IMR-90 (cell line): ENCODE results near the gene STK31. TPM values are rescaled to one million over a fixed set of nuclear protein-coding genes. Genes with fewer than 3 reads are reported as not detected.

ENCODE experiments used
- ATAC-seq: fragments of 200-7000 bp; cut with Tn5 transposase; 2 replicates; pipeline ENCODE4 v1.9.1; 2020; ENCODE audit warnings: low read depth, mild to moderate bottlenecking, moderate library complexity
- BruUV-seq: library from RNA; stranded (reverse); fragments of 400-500 nt; replicated peaks from 2 replicates; lab custom pipeline; 2021; lab: Mats Ljungman, UMichigan
- CTCF ChIA-PET: fragments of 300-600 bp; formaldehyde crosslinking; extraction: SDS; loops from one replicate; lab custom pipeline; 2021; ENCODE audit warnings: antibody characterized with exemption; lab: Yijun Ruan, JAX
- POLR2A ChIA-PET: fragments of 300-600 bp; sonication (Branson Sonifier 250); formaldehyde crosslinking; loops from one replicate; lab custom pipeline; 2022; ENCODE audit warnings: antibody characterized with exemption; ENCODE audit not compliant: unreplicated experiment; lab: Charles Lee
- DNase-seq: peaks from one replicate; pipeline ENCODE4 v3.0.0; 2013
- H2AFZ ChIP-seq: replicated peaks from 2 replicates; pipeline ENCODE3; 2013; ENCODE audit warnings: low read length, mild to moderate bottlenecking; ENCODE audit not compliant: poor library complexity
- H2AK5ac ChIP-seq: 2 replicates; pipeline ENCODE4 v1.6.1; 2013; ENCODE audit warnings: low read depth, low read length, inconsistent platforms
- H2AK9ac ChIP-seq: replicated peaks from 2 replicates; pipeline ENCODE3; 2013; ENCODE audit warnings: mild to moderate bottlenecking, low read depth, low read length, moderate library complexity; ENCODE audit not compliant: poor library complexity
- H2BK120ac ChIP-seq: 2 replicates; pipeline ENCODE4 v1.6.1; 2013; ENCODE audit warnings: low read depth, low read length, inconsistent platforms
- H2BK15ac ChIP-seq: 3 replicates; pipeline ENCODE4 v1.6.1; 2013; ENCODE audit warnings: low read depth, low read length, inconsistent platforms
- H2BK20ac ChIP-seq: 2 replicates; pipeline ENCODE4 v1.6.1; 2013; ENCODE audit warnings: low read depth, mild to moderate bottlenecking, inconsistent platforms, low read length, moderate library complexity
- H2BK5ac ChIP-seq: 2 replicates; pipeline ENCODE4 v1.6.1; 2013; ENCODE audit warnings: mild to moderate bottlenecking, low read depth, low read length, inconsistent platforms; ENCODE audit not compliant: poor library complexity, severe bottlenecking
- H3K14ac ChIP-seq: replicated peaks from 2 replicates; pipeline ENCODE4 v1.6.1; 2013; ENCODE audit warnings: low read depth, low read length, inconsistent platforms
- H3K18ac ChIP-seq: 2 replicates; pipeline ENCODE4 v1.6.1; 2013; ENCODE audit warnings: low read depth, low read length, control low read depth
- H3K23ac ChIP-seq: 2 replicates; pipeline ENCODE4 v1.6.1; 2013; ENCODE audit warnings: low read depth, low read length, inconsistent platforms
- H3K27ac ChIP-seq: 2 replicates; pipeline ENCODE4 v1.5.1; 2013; ENCODE audit warnings: mild to moderate bottlenecking, control low read depth, low read length; ENCODE audit not compliant: insufficient read depth
- H3K27me3 ChIP-seq: 2 replicates; pipeline ENCODE4 v1.6.1; 2013; ENCODE audit warnings: low read length; ENCODE audit not compliant: control insufficient read depth, insufficient read depth
- H3K36me3 ChIP-seq: 2 replicates; pipeline ENCODE4 v1.6.1; 2013; ENCODE audit warnings: low read length, mixed read lengths; ENCODE audit not compliant: control insufficient read depth, insufficient read depth
- H3K4ac ChIP-seq: 2 replicates; pipeline ENCODE4 v1.6.1; 2013; ENCODE audit warnings: low read depth, low read length, inconsistent platforms
- H3K4me1 ChIP-seq: 2 replicates; pipeline ENCODE4 v1.6.1; 2013; ENCODE audit warnings: low read length, mixed read lengths; ENCODE audit not compliant: control insufficient read depth, insufficient read depth
- H3K4me2 ChIP-seq: 2 replicates; pipeline ENCODE4 v1.6.1; 2013; ENCODE audit warnings: low read depth, mild to moderate bottlenecking, control low read depth, low read length, moderate library complexity
- H3K4me3 ChIP-seq: 2 replicates; pipeline ENCODE4 v1.5.1; 2013; ENCODE audit warnings: low read depth, mild to moderate bottlenecking, control low read depth, low read length, moderate library complexity; ENCODE audit not compliant: insufficient read depth
- H3K56ac ChIP-seq: 2 replicates; pipeline ENCODE4 v1.6.1; 2013; ENCODE audit warnings: low read length, inconsistent platforms; ENCODE audit not compliant: insufficient read depth; ENCODE audit errors: extremely low read depth
- H3K79me1 ChIP-seq, 2 experiments: 2 replicates each; pipeline ENCODE4 v1.6.1; 2013; ENCODE audit warnings: low read length in 2 of 2, inconsistent platforms in 1 of 2, low read depth in 1 of 2
- H3K9ac ChIP-seq: 2 replicates; pipeline ENCODE4 v1.6.1; 2013; ENCODE audit warnings: low read depth, low read length, control low read depth
- H3K9me1 ChIP-seq: 2 replicates; pipeline ENCODE4 v1.6.1; 2013; ENCODE audit warnings: low read length, inconsistent platforms; ENCODE audit not compliant: insufficient read depth
- H3K9me3 ChIP-seq: 2 replicates; pipeline ENCODE4 v1.6.1; 2013; ENCODE audit warnings: low read length; ENCODE audit not compliant: control insufficient read depth, insufficient read depth
- H4K20me1 ChIP-seq: 2 replicates; pipeline ENCODE4 v1.6.1; 2013; ENCODE audit warnings: low read length, inconsistent platforms; ENCODE audit not compliant: insufficient read depth
- H4K5ac ChIP-seq: 2 replicates; pipeline ENCODE4 v1.6.1; 2013; ENCODE audit warnings: mild to moderate bottlenecking, low read depth, low read length, control low read depth
- H4K8ac ChIP-seq, 2 experiments: 2 replicates each; pipeline ENCODE4 v1.6.1; 2013; ENCODE audit warnings: low read depth in 2 of 2, low read length in 2 of 2, control low read depth in 1 of 2, inconsistent platforms in 1 of 2
- H4K91ac ChIP-seq: 2 replicates; pipeline ENCODE4 v1.6.1; 2013; ENCODE audit warnings: low read depth, low read length, inconsistent platforms; ENCODE audit not compliant: insufficient read depth
- BHLHE40 ChIP-seq: fragments of 150-350 bp; IDR thresholded peaks from 2 replicates; pipeline ENCODE4 v1.6.1; 2016; ENCODE audit warnings: mild to moderate bottlenecking, low read depth, low read length
- CEBPB ChIP-seq: IDR thresholded peaks from 2 replicates; pipeline ENCODE4 v1.6.1; 2012; ENCODE audit warnings: low read depth, low read length, improper control_type of control experiment
- CHD1 ChIP-seq: IDR thresholded peaks from 2 replicates; pipeline ENCODE4 v1.6.1; 2012; ENCODE audit warnings: low read depth, low read length, improper control_type of control experiment
- CTCF ChIP-seq: conservative IDR thresholded peaks from 2 replicates; pipeline ENCODE4 v1.5.1; 2012; ENCODE audit warnings: mild to moderate bottlenecking, low read depth, low read length, improper control_type of control experiment
- FOS ChIP-seq: fragments of 150-350 bp; IDR thresholded peaks from 2 replicates; pipeline ENCODE4 v1.6.1; 2016; ENCODE audit warnings: low read depth, low read length
- MAFK ChIP-seq: IDR thresholded peaks from 2 replicates; pipeline ENCODE4 v1.6.1; 2012; ENCODE audit warnings: low read depth, low read length, improper control_type of control experiment
- MXI1 ChIP-seq: IDR thresholded peaks from 2 replicates; pipeline ENCODE4 v1.6.1; 2012; ENCODE audit warnings: low read depth, mild to moderate bottlenecking, low read length, moderate library complexity, borderline replicate concordance
- NFE2L2 ChIP-seq: fragments of 150-350 bp; IDR thresholded peaks from 2 replicates; pipeline ENCODE4 v1.6.1; 2016; ENCODE audit warnings: low read depth, mild to moderate bottlenecking, low read length
- POLR2A ChIP-seq: IDR thresholded peaks from 2 replicates; pipeline ENCODE4 v1.6.1; 2012; ENCODE audit warnings: mild to moderate bottlenecking, low read depth, low read length
- RCOR1 ChIP-seq: IDR thresholded peaks from 2 replicates; pipeline ENCODE4 v1.6.1; 2012; ENCODE audit warnings: mild to moderate bottlenecking, low read length, improper control_type of control experiment; ENCODE audit not compliant: insufficient replicate concordance
- RFX5 ChIP-seq: IDR thresholded peaks from 2 replicates; pipeline ENCODE4 v1.8.0; 2012; ENCODE audit warnings: low read depth, mild to moderate bottlenecking, low read length, moderate library complexity
- WGBS, 2 experiments: methylation state at CpG; one replicate each; pipeline versions ENCODE4 v1.1.5 to v1.1.7; 2013; ENCODE audit warnings: missing lambda C conversion rate in 2 of 2; ENCODE audit not compliant: insufficient read length in 1 of 2; ENCODE audit errors: extremely low coverage in 2 of 2; 5-methylcytosine and 5-hydroxymethylcytosine counted together
- dilution Hi-C: fragments of 300-500 bp; cut with HindIII; formaldehyde crosslinking; loops from one replicate; pipeline ENCODE4 v1.14.3; 2018; ENCODE audit warnings: low sequenced_read_pairs; ENCODE audit not compliant: unreplicated experiment
- in situ Hi-C: fragments of 300-500 bp; cut with MboI; formaldehyde crosslinking; loops from 3 replicates; pipeline ENCODE4 v1.14.3; 2019; ENCODE audit warnings: low sequenced_read_pairs, inconsistent platforms, mixed read lengths
- intact Hi-C: fragments of 100-400 bp; cut with micrococcal nuclease; formaldehyde crosslinking; loops from 2 replicates; pipeline ENCODE4 v1.10.0; 2022
- polyA plus RNA-seq, 3 experiments: library from polyadenylated mRNA; depleted of rRNA; stranded (reverse); fragments of >200 nt; gene quantifications; 2 replicates each; pipeline ENCODE4 v1.2.3, GENCODE V29; 2012; ENCODE audit warnings: low replicate concordance in 1 of 3
- total RNA-seq: library from RNA; depleted of rRNA; stranded (reverse); fragments of >200 nt; gene quantifications from 2 replicates; pipeline ENCODE4 v1.2.3, GENCODE V29; 2012

The STK31 gene
- total and polyA plus RNA-seq, 2 of the 4 experiments (the other 2 are of a cell fraction) = not detected

GRCh38 chr7:23700046-23700445, 10.0 kb upstream of the STK31 start:
- Histone ChIP-seq H2BK20ac (no peak overlapping the region), H3K27ac (no peak overlapping the region), H4K20me1 (no peaks in the 10 kb centered on the region), H3K23ac (no peak overlapping the region), H3K9ac (no peak overlapping the region), H2BK15ac (no peak overlapping the region), H3K4me1 (no peaks in the 10 kb centered on the region; the same call in 1 of the 2 replicates), H2BK5ac (no peak overlapping the region), H2AFZ (no peak overlapping the region), H3K56ac (no peak overlapping the region), H4K8ac (no peak overlapping the region), H3K9me1 (no peaks in the 10 kb centered on the region), H3K4me2 (no peak overlapping the region), H3K79me1 (no peaks in the 10 kb centered on the region), H4K5ac (no peak overlapping the region), H3K27me3 (no peaks in the 10 kb centered on the region), H4K91ac (no peak overlapping the region), H3K9me3 (peaks cover 3% of the 10 kb centered on the region; the same call in 1 of the 2 replicates), H2AK9ac (no peak overlapping the region), H3K4me3 (no peak overlapping the region), H3K4ac (no peak overlapping the region), H2BK120ac (no peak overlapping the region), H2AK5ac (no peak overlapping the region), H3K36me3 (no peaks in the 10 kb centered on the region), H3K14ac (no peak overlapping the region), H3K18ac (no peak overlapping the region)
- no TSS peak for BruUV-seq
- dilution Hi-C loops = loop anchor here (25.0 kb wide), 1 partner anchor 113 kb away; the partner anchor contains the start of gene CCDC126
- in situ Hi-C loops = loop anchor here (10.0 kb wide), 1 partner anchor 425 kb away; no protein-coding TSS in a partner anchor
- no peak for DNase-seq
- WGBS, 2 experiments = no CpG with 5 or more reads among the region's 4 CpGs
- POLR2A ChIA-PET = no interaction called here
- intact Hi-C loops = no loop called here
- CTCF ChIA-PET = interaction anchor here (1.7 kb wide), 1 partner anchor 153 kb away, joined by 5 read pairs; no protein-coding TSS in a partner anchor
- TF ChIP-seq CEBPB (no peak), NFE2L2 (no peak), BHLHE40 (no peak), MXI1 (no peak), MAFK (no peak), CTCF (no peak), CHD1 (no peak), POLR2A (no peak), FOS (no peak), RCOR1 (no peak), RFX5 (no peak)
- ATAC-seq = no peak
